IgD-negative memory B cell (primary cell): ENCODE data around the gene CCL24. TPM values are rescaled to one million over a fixed set of nuclear protein-coding genes. Genes with fewer than 3 reads are reported as not detected.
"Not testable (repeated sequence)": the region's sequence is repeated elsewhere in the genome, so short reads cannot be mapped to it uniquely, and the experiment has no call there.

Experiments used
- H3K27ac Mint-ChIP-seq, 3 donors: one replicate each; pipeline ENCODE4 v1.8.0; 2020 to 2022; ENCODE audit warnings: mild to moderate bottlenecking in 3 of 3, mixed read lengths in 3 of 3, moderate library complexity in 1 of 3
- H3K27me3 Mint-ChIP-seq: one replicate; pipeline ENCODE4 v1.8.0; 2021; ENCODE audit warnings: mixed read lengths
- H3K36me3 Mint-ChIP-seq: one replicate; pipeline ENCODE4 v1.8.0; 2020; ENCODE audit warnings: mild to moderate bottlenecking, mixed read lengths
- H3K4me1 Mint-ChIP-seq, 3 donors: one replicate each; pipeline ENCODE4 v1.8.0; 2020 to 2022; ENCODE audit warnings: mixed read lengths in 3 of 3, mild to moderate bottlenecking in 1 of 3
- H3K4me3 Mint-ChIP-seq, 4 donors: one replicate each; pipeline ENCODE4 v1.8.0; 2020 to 2022; ENCODE audit warnings: mild to moderate bottlenecking in 4 of 4, mixed read lengths in 4 of 4, moderate library complexity in 3 of 4
- H3K9me3 Mint-ChIP-seq, 3 donors: one replicate each; pipeline ENCODE4 v1.8.0; 2020 to 2021; ENCODE audit warnings: mixed read lengths in 3 of 3, mild to moderate bottlenecking in 1 of 3
- polyA plus RNA-seq: library from polyadenylated mRNA; unstranded; fragments of 300-500 nt; fragmentation: Illumina TruSeq; gene quantifications from one replicate; pipeline ENCODE4 v1.2.3, GENCODE V29; 2021

CCL24 gene
- polyA plus RNA-seq, 1 donor from 2014 or later, result not detected

- Mint-ChIP-seq H3K9me3 (no peaks in the 10 kb centered on the region), H3K27me3 (peaks cover 3% of the 10 kb centered on the region), H3K4me1 (no peaks in the 10 kb centered on the region)
Observed at GRCh38 chr7:75836798-75837197, 23.2 kb upstream of the CCL24 start.

GRCh38 chr7:75835688-75836285, 22.2 kb upstream of the CCL24 start:
- H3K4me1 Mint-ChIP-seq, result no peaks in the 10 kb centered on the region
- H3K27me3 Mint-ChIP-seq, result peaks cover 6% of the 10 kb centered on the region
- H3K4me3 Mint-ChIP-seq, result no peak overlapping the region
- H3K36me3 Mint-ChIP-seq, result no peaks in the 10 kb centered on the region
- H3K9me3 Mint-ChIP-seq, result no peaks in the 10 kb centered on the region
- H3K27ac Mint-ChIP-seq, result no peak overlapping the region

More at GRCh38 chr7:75836798-75837197, 23.2 kb upstream of the CCL24 start:
- Mint-ChIP-seq H3K4me3 (no peak overlapping the region), H3K27ac (no peak overlapping the region), H3K36me3 (no peaks in the 10 kb centered on the region)

- not testable (repeated sequence) for H3K4me1 Mint-ChIP-seq, H3K27ac Mint-ChIP-seq, H3K4me3 Mint-ChIP-seq, H3K36me3 Mint-ChIP-seq, H3K27me3 Mint-ChIP-seq, H3K9me3 Mint-ChIP-seq
Observed at GRCh38 chr7:75833662-75834061, 20.1 kb upstream of the CCL24 start.

GRCh38 chr7:75830978-75831377, 17.4 kb upstream of the CCL24 start:
- no peak overlapping the region for H3K4me3 Mint-ChIP-seq
- H3K9me3 Mint-ChIP-seq, result no peaks in the 10 kb centered on the region
- H3K4me1 Mint-ChIP-seq, result no peaks in the 10 kb centered on the region
- H3K27ac Mint-ChIP-seq, result no peak overlapping the region
- H3K36me3 Mint-ChIP-seq, result no peaks in the 10 kb centered on the region
- H3K27me3 Mint-ChIP-seq, result peaks cover 6% of the 10 kb centered on the region

- H3K27ac Mint-ChIP-seq, result peak overlapping the region in 1 of 3 donors; percentile 50
- H3K27me3 Mint-ChIP-seq, H3K9me3 Mint-ChIP-seq, H3K4me3 Mint-ChIP-seq, H3K36me3 Mint-ChIP-seq, H3K4me1 Mint-ChIP-seq: not testable (repeated sequence)
Observed at GRCh38 chr7:75829656-75830055, 16.1 kb upstream of the CCL24 start.

- Mint-ChIP-seq H3K4me1 (no peaks in the 10 kb centered on the region), H3K27ac (no peak overlapping the region), H3K9me3 (no peaks in the 10 kb centered on the region), H3K36me3 (no peaks in the 10 kb centered on the region), H3K27me3 (peaks cover 6% of the 10 kb centered on the region), H3K4me3 (no peak overlapping the region)
Observed at GRCh38 chr7:75823198-75823910, 9.7 kb upstream of the CCL24 start.

GRCh38 chr7:75820688-75821087, 7.1 kb upstream of the CCL24 start:
- Mint-ChIP-seq H3K4me3 (no peak overlapping the region), H3K4me1 (no peaks in the 10 kb centered on the region), H3K9me3 (no peaks in the 10 kb centered on the region), H3K36me3 (peaks cover 2% of the 10 kb centered on the region), H3K27ac (no peak overlapping the region), H3K27me3 (peaks cover 15% of the 10 kb centered on the region)

GRCh38 chr7:75819711-75820110, 6.1 kb upstream of the CCL24 start:
- Mint-ChIP-seq H3K4me1 (no peaks in the 10 kb centered on the region), H3K27ac (no peak overlapping the region), H3K36me3 (peaks cover 2% of the 10 kb centered on the region), H3K9me3 (no peaks in the 10 kb centered on the region), H3K27me3 (peaks cover 15% of the 10 kb centered on the region), H3K4me3 (no peak overlapping the region)

GRCh38 chr7:75818472-75818871, 4.9 kb upstream of the CCL24 start:
- H3K27ac Mint-ChIP-seq, result peak overlapping the region in 1 of 3 donors; percentile 31
- H3K4me1 Mint-ChIP-seq, result no peaks in the 10 kb centered on the region
- peaks cover 2% of the 10 kb centered on the region for H3K36me3 Mint-ChIP-seq
- H3K4me3 Mint-ChIP-seq, result no peak overlapping the region
- peaks cover 17% of the 10 kb centered on the region for H3K27me3 Mint-ChIP-seq
- H3K9me3 Mint-ChIP-seq, result no peaks in the 10 kb centered on the region

GRCh38 chr7:75817116-75817515, 3.5 kb upstream of the CCL24 start:
- no peak overlapping the region for H3K27ac Mint-ChIP-seq
- H3K9me3 Mint-ChIP-seq, result no peaks in the 10 kb centered on the region
- H3K4me1 Mint-ChIP-seq, result no peaks in the 10 kb centered on the region
- peaks cover 2% of the 10 kb centered on the region for H3K36me3 Mint-ChIP-seq
- no peak overlapping the region for H3K4me3 Mint-ChIP-seq
- peaks cover 20% of the 10 kb centered on the region for H3K27me3 Mint-ChIP-seq

GRCh38 chr7:75815418-75816064, 1.9 kb upstream of the CCL24 start:
- H3K9me3 Mint-ChIP-seq, result no peaks in the 10 kb centered on the region
- no peak overlapping the region for H3K4me3 Mint-ChIP-seq
- peaks cover 2% of the 10 kb centered on the region for H3K36me3 Mint-ChIP-seq
- H3K27me3 Mint-ChIP-seq, result peaks cover 21% of the 10 kb centered on the region
- no peak overlapping the region for H3K27ac Mint-ChIP-seq
- H3K4me1 Mint-ChIP-seq, result no peaks in the 10 kb centered on the region

- Mint-ChIP-seq H3K4me1 (no peaks in the 10 kb centered on the region), H3K36me3 (peaks cover 2% of the 10 kb centered on the region), H3K27me3 (peaks cover 23% of the 10 kb centered on the region), H3K27ac (no peak overlapping the region), H3K4me3 (no peak overlapping the region), H3K9me3 (no peaks in the 10 kb centered on the region)
Observed at GRCh38 chr7:75814407-75814947, 871 bp upstream of the CCL24 start.

- Mint-ChIP-seq H3K27ac (no peak overlapping the region), H3K9me3 (no peaks in the 10 kb centered on the region), H3K4me3 (no peak overlapping the region), H3K36me3 (peaks cover 2% of the 10 kb centered on the region), H3K27me3 (peaks cover 22% of the 10 kb centered on the region), H3K4me1 (no peaks in the 10 kb centered on the region)
Observed at GRCh38 chr7:75813084-75813483, 522 bp downstream of the CCL24 start.

- Mint-ChIP-seq H3K27ac (no peak overlapping the region), H3K4me3 (no peak overlapping the region), H3K36me3 (peaks cover 1% of the 10 kb centered on the region), H3K27me3 (peaks cover 21% of the 10 kb centered on the region), H3K9me3 (peaks cover 0 to 3% (median 0%) of the 10 kb centered on the region in 3 donors), H3K4me1 (no peaks in the 10 kb centered on the region)
Observed at GRCh38 chr7:75811894-75812678, 1.5 kb downstream of the CCL24 start.

GRCh38 chr7:75809396-75809795, 4.2 kb downstream of the CCL24 start:
- Mint-ChIP-seq H3K36me3 (no peaks in the 10 kb centered on the region), H3K4me3 (no peak overlapping the region), H3K4me1 (no peaks in the 10 kb centered on the region), H3K9me3 (peaks cover 0 to 4% (median 3%) of the 10 kb centered on the region in 3 donors), H3K27ac (no peak overlapping the region), H3K27me3 (peaks cover 13% of the 10 kb centered on the region)
